Measurements from ENCODE around the gene CRB2.

DNA sequence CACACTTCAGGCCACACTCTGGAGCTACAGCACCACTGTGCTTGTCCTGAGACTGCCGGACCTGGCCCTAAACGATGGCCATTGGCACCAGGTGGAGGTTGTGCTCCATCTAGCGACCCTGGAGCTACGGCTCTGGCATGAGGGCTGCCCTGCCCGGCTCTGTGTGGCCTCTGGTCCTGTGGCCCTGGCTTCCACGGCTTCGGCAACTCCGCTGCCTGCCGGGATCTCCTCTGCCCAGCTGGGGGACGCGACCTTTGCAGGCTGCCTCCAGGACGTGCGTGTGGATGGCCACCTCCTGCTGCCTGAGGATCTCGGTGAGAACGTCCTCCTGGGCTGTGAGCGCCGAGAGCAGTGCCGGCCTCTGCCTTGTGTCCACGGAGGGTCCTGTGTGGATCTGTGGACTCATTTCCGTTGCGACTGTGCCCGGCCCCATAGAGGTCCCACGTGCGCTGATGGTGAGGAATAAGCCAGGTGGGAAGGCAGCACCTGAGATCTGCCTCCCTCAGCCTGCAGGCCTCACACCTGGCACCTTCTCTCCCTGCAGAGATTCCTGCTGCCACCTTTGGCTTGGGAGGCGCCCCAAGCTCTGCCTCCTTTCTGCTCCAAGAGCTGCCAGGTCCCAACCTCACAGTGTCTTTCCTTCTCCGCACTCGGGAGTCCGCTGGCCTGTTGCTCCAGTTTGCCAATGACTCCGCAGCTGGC is 14.7 kb downstream of the CRB2 start:
- no peak for TF ChIP-seq CTCF (IDR thresholded peaks at IDR 0.05)
- no peak for TF ChIP-seq POLR2A (IDR thresholded peaks at IDR 0.05)

Data from body of pancreas (tissue), 4 donors.